Measurements from ENCODE around the gene SLC45A2.
"Not testable (repeated sequence)": the region's sequence is repeated elsewhere in the genome, so short reads cannot be mapped to it uniquely, and the experiment has no call there.

The SLC45A2 gene

GRCh38 chr5:33966805-33967204, 17.7 kb downstream of the SLC45A2 start:
- no peak for DNase-seq

DNA sequence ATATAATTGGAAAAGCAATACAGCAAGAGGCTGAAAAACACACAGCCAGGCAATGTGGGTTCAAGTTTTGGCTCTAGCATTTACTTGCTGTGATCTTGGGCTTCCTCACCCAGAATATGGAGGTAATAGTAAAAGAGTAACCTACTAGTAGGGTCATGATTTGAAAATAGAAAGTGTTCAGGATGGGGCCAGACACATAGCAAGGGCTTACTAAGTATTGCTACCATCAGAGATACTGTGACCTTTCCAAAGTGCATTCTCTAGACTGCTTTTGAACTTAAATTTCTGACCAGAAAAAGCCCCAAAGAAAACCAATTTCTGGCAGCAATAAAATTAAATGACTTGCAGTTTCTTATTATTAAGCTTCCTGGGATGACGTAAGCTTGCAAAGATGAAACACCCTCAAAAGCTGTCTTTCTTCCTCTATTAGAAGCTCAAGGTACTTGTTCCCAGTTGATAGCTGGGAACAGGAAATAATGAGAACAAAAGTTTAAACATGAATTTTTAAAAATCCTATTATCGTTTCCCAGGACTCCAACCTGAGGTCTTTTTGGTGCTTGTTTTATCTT, 20.3 kb downstream of the SLC45A2 start:
- peak in 2 of 4 experiments; percentile 35 to 41 for DNase-seq

GRCh38 chr5:33958176-33958575, 26.3 kb downstream of the SLC45A2 start:
- DNase-seq, result no peak

DNA sequence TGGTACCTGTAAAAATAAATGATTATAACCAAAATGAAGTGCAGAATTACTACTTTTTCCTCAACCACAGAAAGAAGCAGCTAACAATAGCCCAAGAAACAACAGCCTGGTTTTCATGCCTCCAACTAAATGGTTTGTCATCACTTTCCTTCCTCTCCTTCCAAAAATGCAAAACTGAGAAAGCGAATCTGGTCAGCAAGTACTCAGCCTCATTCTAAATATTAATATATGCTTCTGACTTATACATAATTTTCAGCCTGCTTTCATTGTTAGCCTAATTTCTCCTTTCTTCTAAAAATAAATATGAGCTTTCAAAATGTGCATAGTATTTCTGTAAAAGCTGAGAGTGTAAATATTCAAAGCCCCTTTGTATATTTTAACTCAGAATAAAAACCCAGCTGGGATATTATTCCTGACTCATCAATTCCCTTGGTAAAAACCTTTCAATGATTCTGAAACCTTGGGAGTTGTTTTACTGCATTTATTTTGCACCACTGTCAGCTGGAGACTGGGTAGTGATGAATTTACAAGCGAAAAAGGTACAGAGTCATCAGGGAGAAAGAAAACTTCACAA, 26.8 kb downstream of the SLC45A2 start:
- no peak for DNase-seq

DNA sequence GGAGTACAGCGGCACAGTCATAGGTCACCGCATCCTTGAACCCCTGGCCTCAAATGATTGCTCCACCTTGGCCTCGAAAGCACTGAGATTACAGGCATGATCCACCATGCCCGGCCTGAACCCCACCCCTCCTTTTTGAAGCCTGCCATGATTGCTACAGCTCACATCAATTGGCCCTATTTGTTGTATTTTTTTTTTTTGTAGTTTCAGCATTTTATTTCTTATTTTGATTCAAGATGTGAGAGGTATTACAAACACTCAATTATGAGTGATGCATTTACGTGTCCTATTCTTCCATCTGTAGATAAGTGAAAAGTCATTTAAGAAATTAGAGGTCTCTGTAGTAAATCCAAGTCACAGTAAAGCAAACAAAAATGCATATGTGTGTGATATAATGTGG, 32.3 kb downstream of the SLC45A2 start:
- not testable (repeated sequence) for DNase-seq

GRCh38 chr5:33944543-33945132, 39.9 kb downstream of the SLC45A2 start:
- no peak for DNase-seq

GRCh38 chr5:33941090-33941489, 43.4 kb downstream of the SLC45A2 start:
- DNase-seq, result no peak

GRCh38 chr5:33939556-33940262, 44.8 kb downstream of the SLC45A2 start:
- peak in 3 of 4 experiments; percentile 26 to 36 (median 33) for DNase-seq

DNA sequence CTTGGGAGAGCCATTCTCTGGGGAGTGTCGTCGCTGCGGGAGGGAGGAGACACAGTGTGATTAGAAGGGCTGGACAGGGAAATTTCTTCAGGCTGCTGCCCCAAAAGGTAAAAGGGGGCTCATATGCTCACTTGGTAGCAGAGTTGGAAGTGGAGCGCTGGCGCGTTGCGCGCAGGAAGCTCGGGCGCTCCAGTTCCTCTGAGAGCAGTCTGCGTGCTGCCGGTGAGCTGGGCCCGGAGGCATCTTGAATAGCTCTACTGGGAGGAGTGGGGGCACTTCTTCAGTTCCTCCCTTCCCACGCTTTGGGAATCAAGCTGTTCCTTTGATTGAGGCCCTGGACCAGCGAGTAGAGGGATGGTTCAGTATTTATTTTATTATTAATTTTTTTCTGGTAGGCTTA, 45.6 kb downstream of the SLC45A2 start:
- DNase-seq, result no peak

DNA sequence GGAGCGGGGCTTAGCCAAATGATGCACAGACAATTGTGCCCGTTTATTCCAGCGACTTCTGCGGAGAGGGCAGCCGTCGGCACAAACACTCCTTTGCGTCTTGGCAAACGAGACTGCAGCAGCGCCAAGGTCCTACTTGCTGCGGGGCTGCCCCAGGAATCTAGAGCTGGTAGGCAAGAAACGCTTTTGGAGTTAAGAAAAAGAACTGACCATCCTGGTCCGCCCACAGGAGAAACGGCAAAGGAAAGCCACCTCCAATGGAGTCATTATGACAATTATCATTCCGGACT, 46.0 kb downstream of the SLC45A2 start:
- no peak for DNase-seq

DNA sequence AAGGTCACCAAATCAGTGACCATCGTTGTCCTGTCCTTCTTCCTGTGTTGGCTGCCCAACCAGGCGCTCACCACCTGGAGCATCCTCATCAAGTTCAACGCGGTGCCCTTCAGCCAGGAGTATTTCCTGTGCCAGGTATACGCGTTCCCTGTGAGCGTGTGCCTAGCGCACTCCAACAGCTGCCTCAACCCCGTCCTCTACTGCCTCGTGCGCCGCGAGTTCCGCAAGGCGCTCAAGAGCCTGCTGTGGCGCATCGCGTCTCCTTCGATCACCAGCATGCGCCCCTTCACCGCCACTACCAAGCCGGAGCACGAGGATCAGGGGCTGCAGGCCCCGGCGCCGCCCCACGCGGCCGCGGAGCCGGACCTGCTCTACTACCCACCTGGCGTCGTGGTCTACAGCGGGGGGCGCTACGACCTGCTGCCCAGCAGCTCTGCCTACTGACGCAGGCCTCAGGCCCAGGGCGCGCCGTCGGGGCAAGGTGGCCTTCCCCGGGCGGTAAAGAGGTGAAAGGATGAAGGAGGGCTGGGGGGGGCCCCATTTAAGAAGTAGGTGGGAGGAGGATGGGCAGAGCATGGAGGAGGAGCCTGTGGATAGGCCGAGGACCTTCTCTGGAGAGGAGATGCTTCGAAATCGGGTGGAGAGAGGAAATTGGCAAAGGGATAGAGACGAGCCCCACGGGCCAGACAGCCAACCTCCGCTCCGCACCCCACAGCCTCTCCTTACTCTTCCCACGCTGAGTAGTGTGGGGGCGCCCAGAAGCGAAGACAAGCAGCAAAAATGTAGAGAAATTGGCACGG, 46.6 kb downstream of the SLC45A2 start:
- no peak for DNase-seq

- no peak for DNase-seq
Observed at GRCh38 chr5:33937017-33937706, 47.3 kb downstream of the SLC45A2 start.

- DNase-seq, result no peak
Observed at GRCh38 chr5:33936381-33937016, 48.0 kb downstream of the SLC45A2 start, which contains the start of gene RXFP3. RXFP3 (plus strand) TSS chr5:33936386; CDS start chr5:33936741, 355 bp downstream.

- peak; percentile 4 to 48 (median 10) for DNase-seq
Observed at GRCh38 chr5:33936004-33936380, 48.5 kb downstream of the SLC45A2 start.

- DNase-seq, result no peak
Observed at GRCh38 chr5:33934176-33934575, 50.3 kb downstream of the SLC45A2 start.

DNA sequence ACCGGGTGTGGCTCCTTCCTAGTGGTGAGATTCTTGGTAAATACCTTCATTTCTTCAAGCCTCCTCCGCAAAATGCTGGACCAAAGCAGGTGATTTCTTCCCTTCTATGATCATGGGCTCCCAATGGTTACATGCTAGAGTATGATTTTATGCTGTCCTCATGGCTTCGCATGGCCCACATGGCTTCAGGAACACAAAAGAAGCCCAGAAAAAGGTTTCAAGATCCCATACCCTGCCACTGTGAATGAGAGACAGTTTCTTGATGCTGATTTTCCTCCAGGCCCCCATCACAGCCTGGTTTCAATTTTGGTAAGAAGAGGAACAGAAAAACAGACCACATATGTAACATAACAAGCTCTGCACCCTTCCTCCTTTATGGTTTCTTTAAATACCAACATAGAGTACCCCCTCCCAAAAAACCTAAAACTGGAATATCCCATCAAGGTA, 50.7 kb downstream of the SLC45A2 start:
- no peak for DNase-seq

DNA sequence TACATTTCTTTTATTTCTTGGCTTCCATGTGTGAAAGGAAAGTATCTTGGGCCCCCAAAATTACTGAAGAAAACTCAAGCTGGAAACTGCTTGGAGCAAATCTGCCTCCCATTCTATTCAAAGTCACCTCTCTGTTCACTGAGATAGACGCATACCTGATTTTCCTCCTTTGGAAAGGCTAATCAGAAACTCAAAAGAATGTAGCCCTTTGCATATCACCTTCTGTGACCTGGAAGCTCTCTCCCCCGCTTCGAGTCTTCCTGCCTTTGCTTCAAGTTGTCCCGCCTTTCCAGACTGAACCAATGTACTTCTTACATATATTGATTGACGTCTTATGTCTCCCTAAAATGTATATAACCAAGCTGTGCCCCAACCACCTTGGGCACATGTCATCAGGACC, 53.4 kb downstream of the SLC45A2 start:
- DNase-seq, result no peak

DNA sequence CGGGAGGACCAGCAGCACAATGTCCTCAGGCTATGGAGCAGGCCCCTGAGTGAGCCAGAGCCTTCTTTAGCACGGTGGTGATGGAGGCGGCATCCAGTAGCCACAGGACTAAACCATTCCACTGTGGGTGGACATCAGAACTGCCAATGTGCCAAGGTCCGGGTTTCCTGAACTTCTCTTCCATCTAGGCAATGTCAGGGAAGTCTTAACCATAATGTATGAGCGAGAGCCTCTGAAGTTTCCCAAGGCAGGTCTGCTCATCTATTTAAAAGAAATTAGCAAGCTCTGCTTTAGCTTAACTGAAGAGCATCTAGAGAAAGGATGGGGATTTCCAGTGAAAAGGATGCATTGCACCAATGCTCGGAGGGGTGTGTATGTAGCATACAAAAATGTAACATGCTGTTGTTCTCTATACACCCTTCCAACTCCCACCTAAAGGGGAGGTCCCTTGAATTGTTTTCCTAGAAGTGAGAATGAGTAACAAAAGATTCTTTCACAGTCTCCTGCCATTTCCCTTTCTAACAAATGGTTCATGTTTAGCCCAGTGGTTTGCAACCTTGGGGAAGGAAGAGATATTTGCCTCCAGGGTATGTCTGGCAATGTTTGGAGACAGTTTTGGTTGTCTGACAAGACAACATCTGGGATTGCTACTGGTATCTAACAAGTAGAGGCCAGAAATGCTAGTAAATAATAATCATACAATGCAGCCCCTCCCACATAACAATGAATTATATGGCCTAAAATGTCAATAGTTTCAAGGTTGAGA, 54.4 kb downstream of the SLC45A2 start:
- DNase-seq, result no peak

- no peak for DNase-seq
Observed at GRCh38 chr5:33928283-33928682, 56.2 kb downstream of the SLC45A2 start.

DNA sequence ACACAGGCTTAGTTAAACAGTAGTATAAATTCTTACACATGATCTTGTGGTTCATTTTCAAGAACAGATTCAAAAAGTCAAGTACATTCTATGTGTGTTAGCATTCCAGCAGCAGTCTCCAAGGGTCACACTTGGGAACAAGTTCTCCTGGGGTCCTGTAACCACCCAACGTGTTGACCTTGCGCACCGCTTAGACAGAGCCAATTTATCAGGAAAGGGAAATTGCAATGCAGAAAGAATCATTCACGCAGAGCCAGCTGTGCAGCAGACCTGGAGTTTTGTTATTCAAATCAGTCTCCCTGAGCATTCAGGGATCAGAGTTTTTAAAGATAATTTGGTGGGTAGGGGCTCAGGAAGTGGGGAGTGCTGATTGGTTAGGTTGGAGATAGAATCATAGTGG, 56.8 kb downstream of the SLC45A2 start:
- DNase-seq, result no peak

GRCh38 chr5:33925278-33925677, 59.2 kb downstream of the SLC45A2 start:
- no peak for DNase-seq
